GM19240 (cell line): Measurements from ENCODE around the gene TLX1.

Experiments used
- DNase-seq: peaks from one replicate; pipeline ENCODE4 v3.0.0; 2011; ENCODE audit warnings: low spot score; ENCODE audit not compliant: insufficient read length

TLX1 gene

DNA sequence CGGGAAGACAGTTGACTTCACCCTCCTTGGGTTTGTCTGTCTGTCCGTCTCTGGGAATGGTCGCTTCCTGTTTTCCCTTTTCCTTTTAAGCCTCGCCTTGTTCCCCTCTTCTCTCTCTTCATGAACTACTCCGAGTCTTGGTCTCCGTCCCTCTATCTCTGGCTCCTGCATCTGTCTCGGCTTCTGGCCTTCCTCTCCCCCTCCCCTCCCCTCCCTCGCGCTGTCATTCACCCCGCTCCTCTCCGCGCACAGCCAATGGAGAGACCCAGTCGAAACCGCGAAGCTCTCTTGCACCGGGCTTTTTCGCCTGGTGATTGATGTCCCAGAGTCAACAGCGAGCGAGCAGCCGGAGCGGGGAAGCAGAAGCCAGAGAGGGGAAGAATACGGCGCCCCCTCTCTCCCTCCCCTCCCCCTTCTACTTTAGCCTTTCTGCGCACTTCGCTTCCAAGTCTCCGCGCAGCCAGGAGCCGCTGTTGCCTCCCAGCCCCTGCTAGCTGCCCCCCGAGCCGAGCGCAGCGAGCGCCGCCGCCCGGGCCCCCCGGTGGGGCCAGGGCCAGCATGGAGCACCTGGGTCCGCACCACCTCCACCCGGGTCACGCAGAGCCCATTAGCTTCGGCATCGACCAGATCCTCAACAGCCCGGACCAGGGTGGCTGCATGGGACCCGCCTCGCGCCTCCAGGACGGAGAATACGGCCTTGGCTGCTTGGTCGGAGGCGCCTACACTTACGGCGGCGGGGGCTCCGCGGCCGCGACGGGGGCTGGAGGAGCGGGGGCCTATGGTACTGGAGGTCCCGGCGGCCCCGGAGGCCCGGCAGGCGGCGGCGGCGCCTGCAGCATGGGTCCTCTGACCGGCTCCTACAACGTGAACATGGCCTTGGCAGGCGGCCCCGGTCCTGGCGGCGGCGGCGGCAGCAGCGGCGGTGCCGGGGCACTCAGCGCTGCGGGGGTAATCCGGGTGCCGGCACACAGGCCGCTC is at the start of gene TLX1:
TLX1 (plus strand) TSS at position 317 of the 978 bp plus-strand sequence; CDS start at position 559, 242 bp downstream.
- DNase-seq: no peak

DNA sequence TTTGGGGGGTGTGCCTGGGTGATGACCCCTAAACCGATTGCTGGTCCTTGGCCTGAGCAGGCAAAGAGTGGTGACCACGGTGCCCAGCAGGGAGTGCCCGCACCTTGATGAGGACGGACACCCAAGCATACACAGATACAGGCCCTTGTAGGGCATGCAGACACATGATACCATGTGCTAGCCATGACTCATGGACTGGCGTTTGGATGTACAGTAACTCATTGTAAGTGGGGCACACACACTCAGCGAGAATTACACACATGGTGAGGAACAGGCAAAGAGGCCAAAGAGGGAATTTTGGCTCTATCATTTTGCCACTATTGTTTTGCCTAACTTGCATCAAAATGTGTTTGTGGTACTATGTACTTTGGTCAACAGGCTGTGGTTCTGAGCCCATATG is 45.3 kb upstream of the TLX1 start:
- no peak for DNase-seq

- DNase-seq: no peak
Measured at GRCh38 chr10:101087376-101087775, 43.7 kb upstream of the TLX1 start.

DNA sequence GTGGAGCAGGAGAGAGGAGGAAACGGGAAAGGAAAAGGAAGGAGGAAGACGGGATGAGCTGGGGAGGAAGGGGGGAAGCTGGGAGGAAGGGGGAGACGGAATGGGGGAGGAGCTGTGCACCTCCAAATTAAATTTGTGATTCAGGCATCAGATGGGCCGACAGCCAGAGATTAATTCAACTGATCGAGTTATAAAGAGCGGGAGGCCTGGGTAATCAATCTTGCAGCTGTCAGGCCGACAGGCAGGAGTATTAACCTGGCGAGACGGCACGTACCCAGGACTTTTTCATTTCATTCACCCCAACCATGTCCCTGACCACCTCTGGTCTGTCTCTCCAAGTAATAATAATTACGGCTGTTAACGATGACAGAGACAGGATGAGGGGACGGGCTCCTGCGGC is 43.1 kb upstream of the TLX1 start:
- DNase-seq: no peak

- DNase-seq: no peak
Measured at GRCh38 chr10:101089520-101090299, 41.4 kb upstream of the TLX1 start.

DNA sequence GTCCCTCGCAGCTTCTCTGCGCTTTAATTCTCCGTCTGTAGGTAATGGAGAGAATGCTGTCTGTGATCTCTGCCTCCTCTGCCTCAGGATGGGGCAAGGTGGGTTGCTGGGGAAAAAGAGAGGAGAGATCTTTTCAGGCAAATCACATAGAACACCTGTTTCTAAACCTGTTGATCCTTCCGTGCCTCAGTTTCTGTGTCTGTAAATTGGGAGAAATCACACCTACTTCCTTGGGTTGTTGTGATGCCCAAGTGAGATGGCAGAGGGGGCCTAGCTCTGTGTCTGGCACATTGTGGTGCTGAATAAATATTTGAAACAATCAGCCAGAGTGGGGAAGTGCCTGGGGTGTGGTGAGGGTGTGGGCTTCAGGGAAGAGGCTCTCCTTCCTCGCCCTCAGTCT is 40.5 kb upstream of the TLX1 start:
- no peak for DNase-seq

- DNase-seq: no peak
Measured at GRCh38 chr10:101091546-101092290, 39.4 kb upstream of the TLX1 start.

DNA sequence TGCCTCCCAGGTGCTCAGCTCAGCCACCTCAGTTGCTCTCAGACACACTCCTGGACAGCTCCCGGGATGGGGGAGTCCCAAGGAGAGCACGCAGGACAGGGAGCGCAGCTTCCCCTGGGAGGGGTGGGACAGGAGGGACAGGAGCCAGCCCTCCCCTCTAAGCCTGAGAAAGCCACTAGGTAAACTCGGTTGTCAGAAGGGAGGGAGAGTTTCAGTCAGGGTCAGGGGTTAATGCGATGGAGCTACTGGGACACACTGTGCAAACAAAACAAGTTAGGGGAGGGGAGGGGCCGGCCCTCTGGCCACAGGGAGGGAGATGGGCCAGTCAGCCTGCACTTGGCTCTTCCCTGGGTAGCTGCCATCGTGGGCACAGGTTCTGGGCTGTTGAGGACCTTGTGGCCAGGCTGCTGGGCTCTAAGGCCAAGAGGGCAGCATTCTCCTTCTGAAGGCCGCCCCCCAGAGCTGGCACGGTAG is 38.2 kb upstream of the TLX1 start:
- DNase-seq: no peak

GRCh38 chr10:101094121-101094879 is 36.8 kb upstream of the TLX1 start:
- no peak for DNase-seq

- DNase-seq: no peak
Measured at GRCh38 chr10:101095004-101095403, 36.1 kb upstream of the TLX1 start.

DNA sequence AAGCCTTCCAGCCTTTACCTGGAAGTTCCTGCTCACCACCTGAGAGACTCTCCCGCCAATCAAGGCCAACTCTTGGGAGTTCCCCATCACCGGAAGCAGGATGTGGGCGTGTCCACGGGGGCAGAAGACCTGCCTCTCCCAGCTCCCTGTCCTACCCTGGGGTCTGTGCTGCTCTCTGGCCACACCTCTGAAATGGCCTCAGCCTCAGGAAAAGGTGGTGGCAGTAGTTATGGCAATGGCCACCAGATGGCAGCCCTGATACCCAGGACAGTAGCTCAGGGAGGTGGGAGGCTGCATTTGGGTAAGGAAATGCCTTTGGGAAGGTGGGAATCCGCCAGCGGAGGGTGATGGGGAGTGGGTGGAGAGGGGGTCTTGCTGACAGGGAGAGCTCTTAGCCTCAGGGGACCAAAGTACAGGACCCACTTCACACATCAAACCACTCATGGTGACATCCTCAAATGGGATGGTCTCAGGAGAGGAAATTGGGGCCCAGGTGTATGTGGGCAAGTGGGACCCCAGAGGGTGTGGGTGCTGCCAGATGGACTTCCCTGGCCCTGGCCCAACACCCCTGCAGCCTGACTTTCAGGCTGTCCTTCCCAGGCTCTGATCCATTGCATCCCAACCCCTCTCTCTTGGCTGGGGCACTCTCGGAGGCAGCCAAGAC is 35.4 kb upstream of the TLX1 start:
- DNase-seq: peak; percentile 79

- DNase-seq: no peak
Measured at GRCh38 chr10:101096378-101096777, 34.7 kb upstream of the TLX1 start.

DNA sequence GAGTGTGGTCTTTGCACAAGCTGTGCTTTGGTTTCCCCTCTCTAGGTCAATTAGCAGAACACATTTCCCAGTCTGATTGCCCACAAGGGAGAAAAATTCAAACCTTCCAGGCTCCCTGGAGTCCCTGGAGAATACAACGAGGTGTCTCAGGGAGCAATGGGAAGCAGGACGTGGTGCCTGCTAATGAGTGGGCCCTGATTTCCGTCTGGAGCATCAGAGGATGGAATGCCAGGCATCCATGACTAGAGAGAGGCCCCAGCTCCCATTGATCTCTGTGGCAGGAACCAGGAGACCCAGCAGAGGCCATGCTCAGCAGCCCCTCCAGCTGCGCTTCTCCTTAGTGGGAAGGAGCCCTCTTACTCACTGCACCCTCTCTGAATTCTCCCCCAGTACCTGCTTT is 33.2 kb upstream of the TLX1 start:
- no peak for DNase-seq

DNA sequence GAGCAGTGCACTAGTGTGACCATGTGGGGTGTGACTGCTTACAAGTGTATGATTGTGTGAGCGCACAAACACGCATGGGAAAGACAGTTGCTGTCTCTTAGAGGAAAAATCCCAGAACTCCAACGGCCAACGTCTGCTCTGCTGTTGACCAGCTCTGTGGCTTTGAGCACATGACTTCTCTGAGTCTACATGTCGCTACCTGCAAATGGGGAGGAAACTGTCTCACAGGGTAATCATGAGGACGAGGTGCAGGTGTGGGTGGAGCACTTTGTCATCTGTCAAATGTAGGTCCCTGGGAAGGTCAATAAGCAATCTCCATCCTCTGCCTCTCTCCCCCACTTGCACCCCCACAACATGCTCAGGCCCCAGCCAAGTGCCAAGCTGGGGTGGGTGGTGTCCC is 31.2 kb upstream of the TLX1 start:
- no peak for DNase-seq

DNA sequence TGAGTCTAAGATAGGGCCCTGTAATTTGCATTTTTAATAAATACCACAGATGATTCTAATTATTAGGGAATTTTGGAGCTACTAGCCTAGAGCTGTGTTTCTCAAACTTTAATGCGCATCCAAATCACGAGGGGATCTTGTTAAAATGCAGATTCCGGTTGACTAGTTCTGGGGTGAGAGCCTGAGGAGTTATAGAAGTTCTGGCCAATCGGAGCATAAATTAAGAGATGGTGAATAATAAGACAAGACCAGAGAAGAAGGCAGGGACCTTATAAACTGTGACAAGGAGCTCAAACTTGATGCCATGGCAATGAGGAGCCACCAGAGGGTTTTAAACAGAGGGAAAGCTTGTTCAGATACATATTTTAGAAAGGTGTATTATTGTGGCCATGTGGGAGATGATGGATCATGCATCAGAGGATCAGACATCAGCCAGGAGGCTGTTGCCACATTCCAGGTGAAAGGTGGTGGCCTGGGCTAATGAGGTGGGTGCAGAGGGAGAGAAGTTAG is 29.7 kb upstream of the TLX1 start:
- DNase-seq: no peak

GRCh38 chr10:101103430-101103829 is 27.7 kb upstream of the TLX1 start:
- DNase-seq: no peak

- no peak for DNase-seq
Measured at GRCh38 chr10:101106351-101106750, 24.7 kb upstream of the TLX1 start.

DNA sequence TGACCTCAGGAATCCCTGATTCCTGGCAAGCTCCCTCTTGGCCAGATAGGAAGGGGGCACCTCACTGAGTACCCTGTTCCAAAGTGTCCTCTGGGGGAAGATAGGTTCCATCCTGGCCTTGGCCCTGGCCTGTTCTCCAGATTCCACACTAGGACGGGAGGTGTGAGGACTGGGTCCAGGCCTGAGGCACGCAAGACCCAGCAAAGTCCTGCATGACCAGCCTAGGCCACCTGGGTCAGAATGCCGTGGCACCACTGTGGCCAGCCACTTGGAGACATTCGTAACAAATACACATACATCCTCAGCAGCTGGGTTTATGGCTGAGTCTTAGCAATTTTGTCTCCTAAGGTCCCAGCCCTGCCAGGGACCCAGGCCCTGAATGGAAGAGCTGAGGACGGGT is 23.3 kb upstream of the TLX1 start:
- no peak for DNase-seq

DNA sequence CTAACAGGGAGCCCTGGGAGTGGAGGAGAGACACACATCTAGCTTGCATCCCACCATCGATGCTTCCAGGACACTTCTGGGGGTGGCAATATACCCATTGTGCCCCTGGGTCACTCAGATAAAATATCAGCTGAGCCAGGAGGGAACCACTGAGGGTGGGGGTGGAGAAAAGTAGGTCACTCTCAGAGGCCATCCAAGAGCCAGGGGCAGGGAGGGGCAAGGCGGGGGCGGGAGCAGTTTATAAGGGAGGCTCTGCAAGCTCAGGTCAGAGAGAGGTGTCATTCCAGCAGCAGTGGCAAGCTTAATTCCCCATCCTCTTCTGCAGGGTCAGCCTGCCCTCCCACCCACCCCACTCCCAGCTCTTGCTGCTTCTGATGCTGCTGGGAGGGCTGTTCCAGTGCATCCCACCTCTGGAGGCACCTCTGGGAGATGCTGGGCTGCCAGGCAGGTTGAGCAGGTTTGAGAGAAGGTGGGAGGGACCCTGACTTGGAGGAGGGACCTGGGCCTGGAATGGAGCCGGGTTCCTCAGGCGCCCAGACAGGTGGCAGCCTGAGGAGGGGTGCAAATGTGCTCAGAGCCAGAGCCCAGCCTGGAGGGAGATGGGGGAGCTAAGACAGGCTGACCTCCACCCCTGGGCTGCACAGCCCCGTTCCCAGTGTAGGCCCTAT is 20.1 kb upstream of the TLX1 start:
- DNase-seq: no peak
